Neuron (in vitro differentiated cells): ENCODE measurements around the gene CEMIP.

Experiments
- H2AFZ ChIP-seq: one replicate; pipeline ENCODE4 v1.6.1; 2013; ENCODE audit warnings: low read depth, mild to moderate bottlenecking, inconsistent platforms, low read length, moderate library complexity
- H3K27me3 ChIP-seq: one replicate; pipeline ENCODE4 v1.6.1; 2013; ENCODE audit warnings: low read length; ENCODE audit not compliant: insufficient read depth
- H3K36me3 ChIP-seq: one replicate; pipeline ENCODE4 v1.6.1; 2013; ENCODE audit warnings: low read length; ENCODE audit not compliant: insufficient read depth
- H3K4me1 ChIP-seq: one replicate; pipeline ENCODE4 v1.6.1; 2013; ENCODE audit warnings: low read length; ENCODE audit not compliant: insufficient read depth
- H3K4me3 ChIP-seq: 2 replicates; pipeline ENCODE4 v1.5.1; 2013; ENCODE audit warnings: mild to moderate bottlenecking, low read length, moderate library complexity
- H3K9me3 ChIP-seq: one replicate; pipeline ENCODE4 v1.6.1; 2013; ENCODE audit warnings: low read length

Gene CEMIP

DNA sequence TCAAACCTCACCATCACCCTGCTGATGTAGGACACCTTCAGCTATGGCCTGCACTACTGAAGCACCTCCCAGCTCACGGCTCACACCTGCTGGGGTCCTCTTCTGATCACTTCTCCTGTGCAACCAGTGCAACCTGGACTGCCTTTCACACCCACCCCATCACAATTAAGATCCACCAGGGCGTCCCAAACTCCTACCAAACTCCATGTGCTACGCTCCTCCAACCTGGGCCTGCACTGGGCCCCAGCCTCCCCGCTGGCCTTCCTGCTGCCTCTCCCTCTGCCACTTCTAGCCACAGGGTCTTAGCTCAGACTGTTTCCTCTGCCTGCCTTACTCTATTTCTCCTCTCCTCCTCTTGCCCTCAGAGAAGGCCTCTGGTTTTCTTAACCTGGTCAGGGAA, 197.7 kb downstream of the CEMIP start:
- Histone ChIP-seq H3K4me3 (no peak overlapping the region), H3K9me3 (no peaks in the 10 kb centered on the region), H3K27me3 (no peaks in the 10 kb centered on the region), H3K36me3 (peaks cover 40% of the 10 kb centered on the region), H2AFZ (no peak overlapping the region), H3K4me1 (peaks cover 4% of the 10 kb centered on the region)

DNA sequence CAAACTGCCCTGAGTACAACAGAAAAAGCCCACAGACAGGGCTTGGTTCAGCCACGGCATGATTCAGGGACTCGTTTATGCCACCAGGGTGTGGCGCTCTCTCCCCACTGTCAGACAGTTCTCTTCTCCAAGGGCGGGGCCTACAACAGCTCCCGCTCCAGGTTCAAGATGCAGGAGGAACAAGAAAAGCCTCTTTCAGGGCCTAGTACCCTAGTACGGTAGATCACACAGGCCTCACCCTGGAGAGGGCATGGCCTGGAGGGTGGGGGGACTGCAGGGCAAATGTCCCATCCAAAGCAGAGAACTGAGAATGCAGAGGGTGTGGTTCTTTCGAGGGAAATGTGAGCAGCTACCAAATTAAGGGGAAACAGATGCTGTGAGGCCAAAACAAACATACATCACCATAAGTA, 198.5 kb downstream of the CEMIP start:
- Histone ChIP-seq H3K27me3 (no peaks in the 10 kb centered on the region), H3K9me3 (no peaks in the 10 kb centered on the region), H2AFZ (no peak overlapping the region), H3K4me1 (peaks cover 4% of the 10 kb centered on the region), H3K4me3 (no peak overlapping the region), H3K36me3 (peaks cover 42% of the 10 kb centered on the region)

- no peak overlapping the region for H2AFZ ChIP-seq
- H3K4me1 ChIP-seq, result peaks cover 2% of the 10 kb centered on the region
- H3K27me3 ChIP-seq, result no peaks in the 10 kb centered on the region
- H3K9me3 ChIP-seq, result no peaks in the 10 kb centered on the region
- peaks cover 44% of the 10 kb centered on the region for H3K36me3 ChIP-seq
- no peak overlapping the region for H3K4me3 ChIP-seq
Measured at GRCh38 chr15:80978685-80979329, 199.6 kb downstream of the CEMIP start.

GRCh38 chr15:80979538-80980200, 200.5 kb downstream of the CEMIP start:
- H3K4me3 ChIP-seq, result no peak overlapping the region
- H3K9me3 ChIP-seq, result no peaks in the 10 kb centered on the region
- no peak overlapping the region for H2AFZ ChIP-seq
- no peaks in the 10 kb centered on the region for H3K27me3 ChIP-seq
- H3K4me1 ChIP-seq, result no peaks in the 10 kb centered on the region
- H3K36me3 ChIP-seq, result peaks cover 45% of the 10 kb centered on the region

GRCh38 chr15:80982205-80982604, 203.0 kb downstream of the CEMIP start:
- Histone ChIP-seq H3K27me3 (no peaks in the 10 kb centered on the region), H2AFZ (no peak overlapping the region), H3K9me3 (no peaks in the 10 kb centered on the region), H3K4me3 (no peak overlapping the region), H3K36me3 (peaks cover 44% of the 10 kb centered on the region), H3K4me1 (no peaks in the 10 kb centered on the region)

- H3K4me1 ChIP-seq, result peaks cover under 1% of the 10 kb centered on the region
- peaks cover 41% of the 10 kb centered on the region for H3K36me3 ChIP-seq
- H3K27me3 ChIP-seq, result no peaks in the 10 kb centered on the region
Measured at GRCh38 chr15:80982839-80983238, 203.7 kb downstream of the CEMIP start.

GRCh38 chr15:80984856-80985255, 205.7 kb downstream of the CEMIP start:
- peaks cover 10% of the 10 kb centered on the region for H3K4me1 ChIP-seq
- no peaks in the 10 kb centered on the region for H3K27me3 ChIP-seq
- H3K4me3 ChIP-seq, result no peak overlapping the region
- H2AFZ ChIP-seq, result no peak overlapping the region
- peaks cover 21% of the 10 kb centered on the region for H3K36me3 ChIP-seq
- no peaks in the 10 kb centered on the region for H3K9me3 ChIP-seq

More at GRCh38 chr15:80982839-80983238, 203.7 kb downstream of the CEMIP start:
- Histone ChIP-seq H3K9me3 (no peaks in the 10 kb centered on the region), H2AFZ (no peak overlapping the region), H3K4me3 (no peak overlapping the region)

GRCh38 chr15:80985981-80986380, 206.8 kb downstream of the CEMIP start:
- Histone ChIP-seq H3K4me3 (no peak overlapping the region), H3K36me3 (peaks cover 13% of the 10 kb centered on the region), H3K9me3 (no peaks in the 10 kb centered on the region), H2AFZ (no peak overlapping the region), H3K27me3 (no peaks in the 10 kb centered on the region), H3K4me1 (peaks cover 13% of the 10 kb centered on the region)

DNA sequence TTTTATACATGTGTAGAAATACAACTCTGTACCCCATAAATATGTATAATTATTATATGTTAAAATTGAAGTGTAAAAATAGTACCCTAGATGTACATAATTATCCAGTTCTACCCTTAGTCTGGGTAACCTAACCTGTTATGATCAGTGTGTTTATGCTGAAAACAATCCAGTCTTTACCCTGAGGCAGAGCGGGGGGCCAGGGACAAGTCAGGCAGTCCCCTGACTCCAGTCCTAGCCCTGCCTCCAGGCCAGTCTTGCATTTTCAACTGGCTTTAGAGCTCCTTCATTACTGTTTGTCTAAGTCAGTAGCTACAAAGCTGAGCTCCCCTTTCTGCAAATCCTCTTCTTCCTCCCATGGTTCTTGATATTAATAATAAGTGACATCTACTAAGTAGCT, 207.3 kb downstream of the CEMIP start:
- Histone ChIP-seq H3K9me3 (no peaks in the 10 kb centered on the region), H3K4me3 (no peak overlapping the region), H3K4me1 (peaks cover 13% of the 10 kb centered on the region), H3K36me3 (peaks cover 13% of the 10 kb centered on the region), H2AFZ (no peak overlapping the region), H3K27me3 (no peaks in the 10 kb centered on the region)

GRCh38 chr15:80988148-80988796, 209.1 kb downstream of the CEMIP start:
- H3K4me1 ChIP-seq, result peaks cover 13% of the 10 kb centered on the region
- no peaks in the 10 kb centered on the region for H3K9me3 ChIP-seq
- peaks cover 7% of the 10 kb centered on the region for H3K36me3 ChIP-seq
- no peak overlapping the region for H2AFZ ChIP-seq
- H3K27me3 ChIP-seq, result no peaks in the 10 kb centered on the region
- H3K4me3 ChIP-seq, result peak overlapping the region; percentile 62

DNA sequence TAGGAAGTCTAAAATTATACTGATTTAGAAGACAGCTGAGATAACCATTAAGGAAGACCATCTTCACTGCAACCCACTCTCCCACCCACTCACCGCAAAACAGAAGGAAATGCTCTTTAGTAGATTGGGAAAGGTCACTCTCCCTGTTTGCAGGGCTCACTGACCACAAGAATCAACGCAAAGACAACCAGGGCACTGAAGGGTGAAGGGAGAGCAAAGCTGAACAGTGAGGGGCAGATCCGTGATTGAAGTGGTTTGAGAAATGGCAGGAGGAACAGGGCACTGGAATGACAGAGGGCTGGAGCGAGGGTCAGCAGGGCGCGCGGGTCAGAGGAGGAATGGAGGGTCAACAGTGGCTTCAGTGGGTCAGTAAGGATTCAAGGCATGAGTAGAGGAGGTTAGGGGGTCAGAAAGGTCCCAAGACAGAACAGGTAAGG, 209.9 kb downstream of the CEMIP start:
- Histone ChIP-seq H3K4me1 (peaks cover 13% of the 10 kb centered on the region), H3K27me3 (no peaks in the 10 kb centered on the region), H3K9me3 (no peaks in the 10 kb centered on the region), H3K4me3 (peak overlapping the region; percentile 62), H2AFZ (peak overlapping the region; percentile 62), H3K36me3 (peaks cover 6% of the 10 kb centered on the region)

- Histone ChIP-seq H3K27me3 (no peaks in the 10 kb centered on the region), H3K4me1 (peaks cover 14% of the 10 kb centered on the region), H2AFZ (peak within 1 kb of the TSS; percentile 97), H3K36me3 (peaks cover 5% of the 10 kb centered on the region), H3K4me3 (peak within 1 kb of the TSS; percentile 62), H3K9me3 (no peaks in the 10 kb centered on the region)
Measured at GRCh38 chr15:80989518-80990478, 210.6 kb downstream of the CEMIP start, which contains the start of gene MESD. Gene MESD (minus strand): TSS chr15:80989819. CDS start chr15:80989791, 28 bp downstream.
